ENCODE data around the gene SUPT20H. TPM values are rescaled to one million over a fixed set of nuclear protein-coding genes. Genes with fewer than 3 reads are reported as not detected.

Gene SUPT20H
- total and polyA plus RNA-seq, 2 donors (not counting 1 experiment from before 2014, with no cell fraction given), result 43.8 to 93.7 TPM

DNA sequence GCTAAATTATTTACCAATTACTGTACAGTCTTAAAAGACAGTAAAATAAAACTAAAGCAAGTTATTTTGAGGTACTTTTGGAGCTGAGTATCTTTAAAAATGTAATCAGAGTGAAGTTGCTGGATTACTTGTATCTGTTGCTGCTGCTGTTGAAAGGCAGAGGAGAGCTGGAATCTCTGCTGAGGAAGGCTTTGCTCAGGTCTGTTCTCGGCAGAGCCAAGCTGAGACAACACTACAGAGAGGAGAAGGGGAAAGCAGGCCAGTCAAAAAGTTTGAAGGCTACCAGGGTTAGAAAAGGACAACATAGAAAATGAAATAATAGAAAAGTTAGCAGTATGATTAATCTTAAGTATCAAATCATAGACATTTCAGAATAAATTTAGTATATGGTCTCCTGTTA lies 49.1 kb downstream of the SUPT20H start:
- H3K27ac ChIP-seq (ENCODE audit: low read length in 2 of 2), result no peak overlapping the region
- no peaks in the 10 kb centered on the region for H3K79me2 ChIP-seq (ENCODE audit: control insufficient read depth, insufficient read depth, low read length)
- Mint-ChIP-seq H3K27me3 (no peaks in the 10 kb centered on the region), H3K9me3 (ENCODE audit: insufficient read depth) (no peaks in the 10 kb centered on the region), H3K4me1 (no peaks in the 10 kb centered on the region), H3K27ac (no peak overlapping the region), H3K4me3 (no peak overlapping the region)
- no peaks in the 10 kb centered on the region for H3K4me1 ChIP-seq (ENCODE audit: control insufficient read depth in 2 of 2, insufficient read depth in 2 of 2, low read length in 2 of 2)
- no peak for DNase-seq
- peaks cover 21 to 67% of the 10 kb centered on the region in 2 experiments for H3K36me3 ChIP-seq (replicated peaks in 1 of 2; ENCODE audit: control extremely low read depth in 1 of 2, control insufficient read depth in 1 of 2, extremely low read depth in 1 of 2, insufficient read depth in 2 of 2, low read length in 1 of 2)
- no peak overlapping the region for H3K9ac ChIP-seq (ENCODE audit: low read length)
- no peak overlapping the region for H2AFZ ChIP-seq (ENCODE audit: insufficient read depth, low read depth, low read length, poor library complexity, severe bottlenecking)
- ChIA-PET CTCF (interaction anchor here (1.0 kb wide), 1 partner anchor 10 kb away, joined by 3 read pairs; no protein-coding TSS in a partner anchor), POLR2A (no interaction called here)
- H3K4me2 ChIP-seq (replicated peaks; ENCODE audit: low read depth, low read length, poor library complexity, severe bottlenecking), result no peak overlapping the region
- no peak for ATAC-seq (ENCODE audit: low read depth)
- WGBS (ENCODE audit: insufficient coverage), result 100% methylated on average over 1 of the region's 1 CpG
- H4K20me1 ChIP-seq (ENCODE audit: control insufficient read depth, insufficient read depth, low read length, poor library complexity, severe bottlenecking), result no peaks in the 10 kb centered on the region
- intact Hi-C loops (cut with micrococcal nuclease), result no loop called here
- H3K27me3 ChIP-seq (replicated peaks in 1 of 4; ENCODE audit: control extremely low read depth in 1 of 4, control insufficient read depth in 3 of 4, insufficient read depth in 4 of 4, low read length in 3 of 4), result no peaks in the 10 kb centered on the region
- no peak for TF ChIP-seq EZH2 (IDR thresholded peaks at IDR 0.05; ENCODE audit: borderline replicate concordance, insufficient read depth, low read depth, low read length, poor library complexity, severe bottlenecking)
- TF ChIP-seq, protein P1, sequence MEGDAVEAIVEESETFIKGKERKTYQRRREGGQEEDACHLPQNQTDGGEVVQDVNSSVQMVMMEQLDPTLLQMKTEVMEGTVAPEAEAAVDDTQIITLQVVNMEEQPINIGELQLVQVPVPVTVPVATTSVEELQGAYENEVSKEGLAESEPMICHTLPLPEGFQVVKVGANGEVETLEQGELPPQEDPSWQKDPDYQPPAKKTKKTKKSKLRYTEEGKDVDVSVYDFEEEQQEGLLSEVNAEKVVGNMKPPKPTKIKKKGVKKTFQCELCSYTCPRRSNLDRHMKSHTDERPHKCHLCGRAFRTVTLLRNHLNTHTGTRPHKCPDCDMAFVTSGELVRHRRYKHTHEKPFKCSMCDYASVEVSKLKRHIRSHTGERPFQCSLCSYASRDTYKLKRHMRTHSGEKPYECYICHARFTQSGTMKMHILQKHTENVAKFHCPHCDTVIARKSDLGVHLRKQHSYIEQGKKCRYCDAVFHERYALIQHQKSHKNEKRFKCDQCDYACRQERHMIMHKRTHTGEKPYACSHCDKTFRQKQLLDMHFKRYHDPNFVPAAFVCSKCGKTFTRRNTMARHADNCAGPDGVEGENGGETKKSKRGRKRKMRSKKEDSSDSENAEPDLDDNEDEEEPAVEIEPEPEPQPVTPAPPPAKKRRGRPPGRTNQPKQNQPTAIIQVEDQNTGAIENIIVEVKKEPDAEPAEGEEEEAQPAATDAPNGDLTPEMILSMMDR (IDR thresholded peaks at IDR 0.05), result no peak
- H3K9me3 ChIP-seq (ENCODE audit: control extremely low read depth in 1 of 3, control insufficient read depth in 2 of 3, insufficient read depth in 1 of 3, low read length in 2 of 3), result no peaks in the 10 kb centered on the region
- no peak overlapping the region for H3K4me3 ChIP-seq (ENCODE audit: control extremely low read depth in 1 of 5, extremely low read depth in 1 of 5, insufficient read depth in 1 of 5, low read depth in 2 of 5, low read length in 4 of 5)

DNA sequence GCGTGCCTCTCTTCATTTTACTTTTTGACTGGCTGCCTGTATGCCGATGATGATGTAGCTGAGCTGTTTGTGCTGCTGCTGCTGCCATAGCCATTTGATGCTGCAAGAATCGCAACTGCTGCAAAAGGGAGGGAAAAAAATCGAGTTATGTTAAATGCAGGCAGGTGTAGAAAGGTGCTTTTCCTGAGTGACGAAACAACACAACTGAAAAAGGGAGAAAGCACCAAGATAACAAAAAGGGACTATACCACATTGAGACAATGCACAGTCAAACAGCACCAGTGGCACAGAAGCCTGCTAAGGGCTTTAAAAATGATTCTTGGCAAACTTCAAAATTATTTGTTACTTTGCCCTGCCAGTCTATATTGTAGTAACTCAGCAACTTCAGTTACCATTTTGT lies 49.8 kb downstream of the SUPT20H start:
- no peaks in the 10 kb centered on the region for H3K4me1 ChIP-seq (ENCODE audit: control insufficient read depth in 2 of 2, insufficient read depth in 2 of 2, low read length in 2 of 2)
- intact Hi-C loops (cut with micrococcal nuclease), result no loop called here
- H3K36me3 ChIP-seq (replicated peaks in 1 of 2; ENCODE audit: control extremely low read depth in 1 of 2, control insufficient read depth in 1 of 2, extremely low read depth in 1 of 2, insufficient read depth in 2 of 2, low read length in 1 of 2), result peaks cover 20 to 72% of the 10 kb centered on the region in 2 experiments
- DNase-seq (no peak), ATAC-seq (ENCODE audit: low read depth) (no peak)
- WGBS (ENCODE audit: insufficient coverage), result 93% methylated on average over 4 of the region's 5 CpGs
- no peak overlapping the region for H3K27ac Mint-ChIP-seq
- no peak overlapping the region for H2AFZ ChIP-seq (ENCODE audit: insufficient read depth, low read depth, low read length, poor library complexity, severe bottlenecking)
- TF ChIP-seq, protein P1 (IDR thresholded peaks at IDR 0.05), result no peak
- TF ChIP-seq EZH2 (IDR thresholded peaks at IDR 0.05; ENCODE audit: borderline replicate concordance, insufficient read depth, low read depth, low read length, poor library complexity, severe bottlenecking), result no peak
- H3K79me2 ChIP-seq (ENCODE audit: control insufficient read depth, insufficient read depth, low read length), result no peaks in the 10 kb centered on the region
- no peaks in the 10 kb centered on the region for H4K20me1 ChIP-seq (ENCODE audit: control insufficient read depth, insufficient read depth, low read length, poor library complexity, severe bottlenecking)
- no peak overlapping the region for H3K4me3 ChIP-seq (ENCODE audit: control extremely low read depth in 1 of 5, extremely low read depth in 1 of 5, insufficient read depth in 1 of 5, low read depth in 2 of 5, low read length in 4 of 5)
- no peak overlapping the region for H3K9ac ChIP-seq (ENCODE audit: low read length)
- no peaks in the 10 kb centered on the region for H3K27me3 Mint-ChIP-seq
- H3K9me3 ChIP-seq (ENCODE audit: control extremely low read depth in 1 of 3, control insufficient read depth in 2 of 3, insufficient read depth in 1 of 3, low read length in 2 of 3), result no peaks in the 10 kb centered on the region
- H3K9me3 Mint-ChIP-seq (ENCODE audit: insufficient read depth), result no peaks in the 10 kb centered on the region
- H3K4me3 Mint-ChIP-seq, result no peak overlapping the region
- H3K27me3 ChIP-seq (replicated peaks in 1 of 4; ENCODE audit: control extremely low read depth in 1 of 4, control insufficient read depth in 3 of 4, insufficient read depth in 4 of 4, low read length in 3 of 4), result no peaks in the 10 kb centered on the region
- H3K4me2 ChIP-seq (replicated peaks; ENCODE audit: low read depth, low read length, poor library complexity, severe bottlenecking), result no peak overlapping the region
- H3K27ac ChIP-seq (ENCODE audit: low read length in 2 of 2), result no peak overlapping the region
- ChIA-PET CTCF (no interaction called here), POLR2A (no interaction called here)
- H3K4me1 Mint-ChIP-seq, result no peaks in the 10 kb centered on the region

All from B cell (primary cell).